GM13977 (cell line): Measurements from ENCODE around the gene ST6GALNAC4.
A peak's percentile ranks its signal among the peaks of the same experiment; 100 is the strongest.
"Not testable (repeated sequence)": the region's sequence is repeated elsewhere in the genome, so short reads cannot be mapped to it uniquely, and the experiment has no call there.

Experiments
- DNase-seq: peaks from one replicate; pipeline ENCODE4 v3.0.0; 2012; ENCODE audit warnings: low spot score
- CTCF ChIP-seq: IDR thresholded peaks from 2 replicates; pipeline ENCODE4 v1.5.1; 2012; ENCODE audit warnings: mild to moderate bottlenecking, control low read depth; ENCODE audit not compliant: insufficient read depth; ENCODE audit errors: extremely low read depth, missing control alignments
- in situ Hi-C: fragments of 300-500 bp; cut with MboI; formaldehyde crosslinking; loops from one replicate; pipeline ENCODE4 v1.12.0; 2022; ENCODE audit warnings: low sequenced_read_pairs, low pct_unique_long_range_greater_than_20kb, mixed read lengths, inconsistent platforms; ENCODE audit not compliant: unreplicated experiment

The ST6GALNAC4 gene

GRCh38 chr9:127873886-127874285 is 43.0 kb downstream of the ST6GALNAC4 start:
- DNase-seq: no peak
- in situ Hi-C loops: no loop called here
- no peak for TF ChIP-seq CTCF

- in situ Hi-C loops: no loop called here
Observed at GRCh38 chr9:127873223-127873691, 43.6 kb downstream of the ST6GALNAC4 start.

GRCh38 chr9:127872369-127873222 is 44.2 kb downstream of the ST6GALNAC4 start:
- TF ChIP-seq CTCF: no peak
- in situ Hi-C loops: no loop called here
- no peak for DNase-seq

More at GRCh38 chr9:127873223-127873691, 43.6 kb downstream of the ST6GALNAC4 start:
- TF ChIP-seq CTCF: no peak
- DNase-seq: no peak

- no peak for TF ChIP-seq CTCF
- in situ Hi-C loops: no loop called here
- DNase-seq: no peak
Observed at GRCh38 chr9:127871531-127871930, 45.3 kb downstream of the ST6GALNAC4 start.

GRCh38 chr9:127870887-127871286 is 46.0 kb downstream of the ST6GALNAC4 start:
- TF ChIP-seq CTCF: no peak
- no peak for DNase-seq
- in situ Hi-C loops: no loop called here

- DNase-seq, in situ Hi-C loops: not testable (repeated sequence)
Observed at GRCh38 chr9:127870153-127870491, 46.7 kb downstream of the ST6GALNAC4 start.

GRCh38 chr9:127869310-127870152 is 47.3 kb downstream of the ST6GALNAC4 start:
- peak; percentile 95 for TF ChIP-seq CTCF
- peak; percentile 96 for DNase-seq
- in situ Hi-C loops: no loop called here
